GM23248 (cell line): Measurements from ENCODE around the gene BZW1.

Experiments used
- EZH2 ChIP-seq: fragments of 200-600 bp; sonication (generic); IDR thresholded peaks from 2 replicates; pipeline ENCODE4 v1.6.1; 2018; ENCODE audit warnings: antibody characterized with exemption, mild to moderate bottlenecking; ENCODE audit not compliant: insufficient read depth, poor library complexity, severe bottlenecking
- EZH2phosphoT487 ChIP-seq: fragments of 200-600 bp; sonication (generic); IDR thresholded peaks from 2 replicates; pipeline ENCODE4 v1.6.1; 2018; ENCODE audit warnings: antibody characterized with exemption, moderate library complexity, mild to moderate bottlenecking, low read depth; ENCODE audit not compliant: insufficient read depth

- no peak for TF ChIP-seq EZH2
- no peak for TF ChIP-seq EZH2phosphoT487
These were observed at the start of gene BZW1 for GRCh38 chr2:200811333-200812121.
